NCI-H748 (cell line): ENCODE data around the gene LILRA1.
"Not testable (repeated sequence)": the region's sequence is repeated elsewhere in the genome, so short reads cannot be mapped to it uniquely, and the experiment has no call there.

Experiments used
- DNase-seq: peaks from one replicate; lab custom pipeline; 2025; ENCODE audit not compliant: unreplicated experiment; lab: John Stamatoyannopoulos, UW

LILRA1 gene

GRCh38 chr19:54576411-54576976 lies 16.9 kb upstream of the LILRA1 start:
- no peak for DNase-seq

- DNase-seq = no peak
Measured at GRCh38 chr19:54577334-54577733, 16.1 kb upstream of the LILRA1 start.

GRCh38 chr19:54578268-54578667 lies 15.2 kb upstream of the LILRA1 start:
- DNase-seq = not testable (repeated sequence)

GRCh38 chr19:54586397-54586796 lies 7.0 kb upstream of the LILRA1 start:
- no peak for DNase-seq

GRCh38 chr19:54587026-54587425 lies 6.4 kb upstream of the LILRA1 start:
- no peak for DNase-seq

- DNase-seq = not testable (repeated sequence)
Measured at GRCh38 chr19:54593931-54594626, 647 bp downstream of the LILRA1 start.

- DNase-seq = no peak
Measured at GRCh38 chr19:54594737-54595136, 1.3 kb downstream of the LILRA1 start.

GRCh38 chr19:54595680-54596436 lies 2.4 kb downstream of the LILRA1 start:
- not testable (repeated sequence) for DNase-seq

GRCh38 chr19:54600212-54600611 lies 6.8 kb downstream of the LILRA1 start:
- no peak for DNase-seq

- no peak for DNase-seq
Measured at GRCh38 chr19:54606230-54606629, 12.8 kb downstream of the LILRA1 start.

GRCh38 chr19:54606891-54607784 lies 13.7 kb downstream of the LILRA1 start:
- DNase-seq = no peak

GRCh38 chr19:54607785-54608150 lies 14.3 kb downstream of the LILRA1 start:
- no peak for DNase-seq

GRCh38 chr19:54608205-54608604 lies 14.8 kb downstream of the LILRA1 start:
- no peak for DNase-seq

GRCh38 chr19:54608792-54609191 lies 15.4 kb downstream of the LILRA1 start:
- no peak for DNase-seq

GRCh38 chr19:54609356-54609791 lies 15.9 kb downstream of the LILRA1 start:
- no peak for DNase-seq

- DNase-seq = no peak
Measured at GRCh38 chr19:54612428-54612827, 19.0 kb downstream of the LILRA1 start.

- no peak for DNase-seq
Measured at GRCh38 chr19:54614726-54615125, 21.3 kb downstream of the LILRA1 start.

GRCh38 chr19:54616057-54616456 lies 22.6 kb downstream of the LILRA1 start:
- DNase-seq = no peak

GRCh38 chr19:54616821-54617560 lies 23.6 kb downstream of the LILRA1 start:
- DNase-seq = no peak

GRCh38 chr19:54620464-54620863 lies 27.0 kb downstream of the LILRA1 start:
- no peak for DNase-seq
